Suprapubic skin (tissue), 3 donors: ENCODE measurements around the gene PPP1R15B.

ENCODE experiments used
- CTCF ChIP-seq, 2 donors: fragments of 200-600 bp in 1 of 2; fragments of 450-650 bp in 1 of 2; sonication (generic) in 1 of 2; IDR thresholded peaks; one replicate each; pipeline ENCODE4 v1.5.1; 2016 to 2019; ENCODE audit warnings: antibody characterized with exemption in 2 of 2, mild to moderate bottlenecking in 1 of 2, moderate library complexity in 1 of 2
- EP300 ChIP-seq: sonication (generic); formaldehyde crosslinking; IDR thresholded peaks from one replicate; pipeline ENCODE4 v1.6.1; 2017; ENCODE audit warnings: antibody characterized with exemption
- POLR2A ChIP-seq, 2 donors: fragments of 450-650 bp; IDR thresholded peaks; one replicate each; pipeline ENCODE4 v1.6.1; 2017; ENCODE audit warnings: antibody characterized with exemption in 2 of 2, mild to moderate bottlenecking in 2 of 2, moderate library complexity in 2 of 2

GRCh38 chr1:204409123-204409522 lies 2.5 kb downstream of the PPP1R15B start:
- TF ChIP-seq CTCF (IDR thresholded peaks at IDR 0.05) (no peak), EP300 (no peak), POLR2A (IDR thresholded peaks at IDR 0.05) (no peak)
